Measurements from ENCODE around the gene SLC38A8. TPM values are rescaled to one million over a fixed set of nuclear protein-coding genes. Genes with fewer than 3 reads are reported as not detected.

Gene SLC38A8
- polyA plus RNA-seq, 2 of the 4 experiments (the other 2 are of a cell fraction), result not detected

GRCh38 chr16:84003038-84003437 is 39.6 kb downstream of the SLC38A8 start:
- TF ChIP-seq ATOH8 (CRISPR knock-in tag; IDR thresholded peaks at IDR 0.05; ENCODE audit: low read depth) (no peak), TP53 (CRISPR knock-in tag; IDR thresholded peaks at IDR 0.05) (no peak), NR3C1 (IDR thresholded peaks at IDR 0.05) (no peak)
- H3K4me3 ChIP-seq, result no peak overlapping the region
- no peaks in the 10 kb centered on the region for H3K4me1 ChIP-seq
- no peak overlapping the region for H3K27ac ChIP-seq
- ChIA-PET POLR2A (no interaction called here), CTCF (interaction anchor here (1.2 to 1.6 kb wide), 2 partner anchors 19 to 63 kb away, joined by 4 to 6 read pairs; no protein-coding TSS in a partner anchor)
- DNase-seq (ENCODE audit: low read depth in 1 of 2, low spot score in 1 of 2) (no peak), ATAC-seq (no peak), FAIRE-seq (no peak)
- no peak overlapping the region for H3K4me2 ChIP-seq
- WGBS (ENCODE audit: missing lambda C conversion rate), result 77% methylated on average over 12 of the region's 12 CpGs
- no peaks in the 10 kb centered on the region for H3K9me3 ChIP-seq

- CTCF ChIA-PET, result interaction anchor here (1.1 to 1.9 kb wide), 5 partner anchors 10 to 483 kb away, joined by 3 to 8 read pairs (median 6); no protein-coding TSS in a partner anchor
- no peak for FAIRE-seq
- TF ChIP-seq SMC3 (IDR thresholded peaks at IDR 0.05) (no peak), ELK1 (IDR thresholded peaks at IDR 0.05; ENCODE audit: low read depth, low read length) (no peak), ATOH8 (CRISPR knock-in tag; IDR thresholded peaks at IDR 0.05; ENCODE audit: low read depth) (no peak), EHMT2 (IDR thresholded peaks at IDR 0.05; ENCODE audit: low read depth) (no peak), KDM5A (IDR thresholded peaks at IDR 0.05) (no peak), BCL3 (IDR thresholded peaks at IDR 0.05) (no peak), RNF2 (IDR thresholded peaks at IDR 0.05; ENCODE audit: borderline replicate concordance, low read depth) (no peak)
Measured at GRCh38 chr16:84001726-84002125, 40.9 kb downstream of the SLC38A8 start.

GRCh38 chr16:84000989-84001642 is 41.5 kb downstream of the SLC38A8 start:
- FAIRE-seq (no peak), ATAC-seq (no peak), DNase-seq (ENCODE audit: low read depth in 1 of 2, low spot score in 1 of 2) (no peak)
- Histone ChIP-seq H3K9me3 (no peaks in the 10 kb centered on the region), H3K4me3 (no peak overlapping the region), H3K27ac (no peak overlapping the region), H3K4me2 (no peak overlapping the region), H3K4me1 (no peaks in the 10 kb centered on the region)
- POLR2A ChIA-PET, result no interaction called here
- CTCF ChIA-PET, result interaction anchor here (1.5 to 1.9 kb wide), 5 partner anchors 10 to 56 kb away, joined by 3 to 8 read pairs (median 5); no protein-coding TSS in a partner anchor
- 78% methylated on average over 13 of the region's 13 CpGs for WGBS (ENCODE audit: missing lambda C conversion rate)
- TF ChIP-seq ZC3H11A (IDR thresholded peaks at IDR 0.05) (no peak), FOXS1 (CRISPR knock-in tag; IDR thresholded peaks at IDR 0.05) (no peak), E2F6 (IDR thresholded peaks at IDR 0.05; ENCODE audit: borderline replicate concordance, low read depth) (no peak), CTCF (IDR thresholded peaks at IDR 0.05) (no peak), PBX3 (IDR thresholded peaks at IDR 0.05) (no peak), MAZ (IDR thresholded peaks at IDR 0.05; ENCODE audit: borderline replicate concordance, low read depth, low read length) (no peak), RNF2 (IDR thresholded peaks at IDR 0.05; ENCODE audit: borderline replicate concordance, low read depth) (no peak), CBX8 (IDR thresholded peaks at IDR 0.05) (no peak), GATA3 (IDR thresholded peaks at IDR 0.05; ENCODE audit: borderline replicate concordance) (no peak), CHD2 (IDR thresholded peaks at IDR 0.05; ENCODE audit: low read length, partially characterized antibody) (no peak), HES2 (IDR thresholded peaks at IDR 0.05) (no peak), EP300 (IDR thresholded peaks at IDR 0.05) (no peak), JUNB (IDR thresholded peaks at IDR 0.05) (no peak), TP53 (CRISPR knock-in tag; IDR thresholded peaks at IDR 0.05) (no peak)

More at GRCh38 chr16:84001726-84002125, 40.9 kb downstream of the SLC38A8 start:
- H3K4me3 ChIP-seq, result no peak overlapping the region
- no peaks in the 10 kb centered on the region for H3K9me3 ChIP-seq
- H3K27ac ChIP-seq, result no peak overlapping the region
- WGBS (ENCODE audit: missing lambda C conversion rate), result 88% methylated on average over 6 of the region's 7 CpGs
- POLR2A ChIA-PET, result no interaction called here
- no peaks in the 10 kb centered on the region for H3K4me1 ChIP-seq
- no peak for DNase-seq (ENCODE audit: low read depth in 1 of 2, low spot score in 1 of 2)
- H3K4me2 ChIP-seq, result no peak overlapping the region
- no peak for ATAC-seq
